MM.1S (cell line): ENCODE measurements around the gene RASGRP1.

Experiments
- EZH2 ChIP-seq: fragments of 300-600 bp; sonication (generic); optimal IDR thresholded peaks from 2 replicates; pipeline ENCODE3; 2017; ENCODE audit warnings: low read depth, mild to moderate bottlenecking, antibody characterized with exemption, low read length, mixed read lengths
- EZH2phosphoT487 ChIP-seq: fragments of 300-600 bp; sonication (generic); IDR thresholded peaks from 2 replicates; pipeline ENCODE4 v1.6.1; 2018; ENCODE audit warnings: antibody characterized with exemption, low read length
- TF ChIP-seq, protein P1 (sequence below): fragments of 300-600 bp; sonication (generic); IDR thresholded peaks from 2 replicates; pipeline ENCODE4 v1.5.1; 2016; ENCODE audit warnings: antibody characterized with exemption, low read length, mixed read lengths

DNA sequence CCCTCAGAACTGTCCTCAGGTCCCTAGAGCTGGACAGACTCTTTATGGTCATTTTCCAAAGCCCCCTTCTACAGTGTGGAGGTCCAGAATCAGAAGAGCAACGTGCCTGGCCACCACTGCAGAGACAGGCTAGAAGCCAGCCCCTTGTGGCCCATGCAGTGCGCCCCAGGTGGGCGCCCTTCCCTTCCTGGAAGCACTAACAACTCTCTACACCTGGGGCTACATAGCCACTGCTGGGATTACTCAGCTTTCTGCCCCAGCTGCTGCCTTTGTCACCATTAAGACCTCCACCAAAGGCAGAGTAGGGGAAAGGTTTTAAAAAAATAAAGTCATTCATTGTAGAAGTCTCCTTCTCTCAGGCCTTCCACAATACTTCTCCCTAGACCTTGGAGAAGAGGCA lies 2.3 kb downstream of the RASGRP1 start:
- no peak for TF ChIP-seq EZH2phosphoT487
- TF ChIP-seq EZH2 = no peak
- TF ChIP-seq, protein P1, sequence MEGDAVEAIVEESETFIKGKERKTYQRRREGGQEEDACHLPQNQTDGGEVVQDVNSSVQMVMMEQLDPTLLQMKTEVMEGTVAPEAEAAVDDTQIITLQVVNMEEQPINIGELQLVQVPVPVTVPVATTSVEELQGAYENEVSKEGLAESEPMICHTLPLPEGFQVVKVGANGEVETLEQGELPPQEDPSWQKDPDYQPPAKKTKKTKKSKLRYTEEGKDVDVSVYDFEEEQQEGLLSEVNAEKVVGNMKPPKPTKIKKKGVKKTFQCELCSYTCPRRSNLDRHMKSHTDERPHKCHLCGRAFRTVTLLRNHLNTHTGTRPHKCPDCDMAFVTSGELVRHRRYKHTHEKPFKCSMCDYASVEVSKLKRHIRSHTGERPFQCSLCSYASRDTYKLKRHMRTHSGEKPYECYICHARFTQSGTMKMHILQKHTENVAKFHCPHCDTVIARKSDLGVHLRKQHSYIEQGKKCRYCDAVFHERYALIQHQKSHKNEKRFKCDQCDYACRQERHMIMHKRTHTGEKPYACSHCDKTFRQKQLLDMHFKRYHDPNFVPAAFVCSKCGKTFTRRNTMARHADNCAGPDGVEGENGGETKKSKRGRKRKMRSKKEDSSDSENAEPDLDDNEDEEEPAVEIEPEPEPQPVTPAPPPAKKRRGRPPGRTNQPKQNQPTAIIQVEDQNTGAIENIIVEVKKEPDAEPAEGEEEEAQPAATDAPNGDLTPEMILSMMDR = no peak
